ENCODE data around the gene MAP3K7CL.

Gene MAP3K7CL

GRCh38 chr21:29172282-29172681 lies 41.8 kb downstream of the MAP3K7CL start:
- no peak for DNase-seq

- DNase-seq: no peak
Measured at GRCh38 chr21:29174607-29175013, 44.2 kb downstream of the MAP3K7CL start.

GRCh38 chr21:29175408-29176134 lies 45.1 kb downstream of the MAP3K7CL start:
- peak in 1 of 2 experiments; percentile 30 for DNase-seq

- DNase-seq: no peak
Measured at GRCh38 chr21:29176471-29177120, 46.2 kb downstream of the MAP3K7CL start.

- no peak for DNase-seq
Measured at GRCh38 chr21:29177800-29178199, 47.4 kb downstream of the MAP3K7CL start.

- no peak for DNase-seq
Measured at GRCh38 chr21:29178926-29179325, 48.5 kb downstream of the MAP3K7CL start.

- no peak for DNase-seq
Measured at GRCh38 chr21:29179503-29179902, 49.1 kb downstream of the MAP3K7CL start.

GRCh38 chr21:29181799-29182470 lies 51.5 kb downstream of the MAP3K7CL start:
- DNase-seq: peak in 1 of 2 experiments; percentile 13

GRCh38 chr21:29182691-29183092 lies 52.2 kb downstream of the MAP3K7CL start:
- DNase-seq: no peak

- DNase-seq: no peak
Measured at GRCh38 chr21:29184037-29184436, 53.6 kb downstream of the MAP3K7CL start.

GRCh38 chr21:29185172-29185571 lies 54.7 kb downstream of the MAP3K7CL start:
- DNase-seq: no peak

- DNase-seq: no peak
Measured at GRCh38 chr21:29185633-29186032, 55.2 kb downstream of the MAP3K7CL start.

GRCh38 chr21:29186246-29186645 lies 55.8 kb downstream of the MAP3K7CL start:
- no peak for DNase-seq

- DNase-seq: no peak
Measured at GRCh38 chr21:29187944-29188343, 57.5 kb downstream of the MAP3K7CL start.

GRCh38 chr21:29189353-29189752 lies 58.9 kb downstream of the MAP3K7CL start:
- DNase-seq: no peak

GRCh38 chr21:29190923-29191331 lies 60.5 kb downstream of the MAP3K7CL start:
- DNase-seq: no peak

GRCh38 chr21:29193072-29193471 lies 62.6 kb downstream of the MAP3K7CL start:
- DNase-seq: no peak

- no peak for DNase-seq
Measured at GRCh38 chr21:29193901-29194300, 63.5 kb downstream of the MAP3K7CL start.

- no peak for DNase-seq
Measured at GRCh38 chr21:29194342-29194741, 63.9 kb downstream of the MAP3K7CL start.

GRCh38 chr21:29194847-29195246 lies 64.4 kb downstream of the MAP3K7CL start:
- DNase-seq: no peak

- no peak for DNase-seq
Measured at GRCh38 chr21:29195981-29196669, 65.7 kb downstream of the MAP3K7CL start.

GRCh38 chr21:29196670-29197191 lies 66.3 kb downstream of the MAP3K7CL start:
- no peak for DNase-seq

GRCh38 chr21:29201186-29201585 lies 70.7 kb downstream of the MAP3K7CL start:
- DNase-seq: no peak
